Right atrium auricular region (tissue), 2 donors: Measurements from ENCODE around the gene WSB2. TPM values are rescaled to one million over a fixed set of nuclear protein-coding genes. Genes with fewer than 3 reads are reported as not detected.

ENCODE experiments used
- DNase-seq: peaks from one replicate; pipeline ENCODE4 v3.0.0-alpha.2; 2019; ENCODE audit warnings: low spot score
- H3K27ac ChIP-seq, 2 donors: fragments of 200-600 bp; sonication (generic); 1 replicate in 1 of 2; 2 replicates in 1 of 2; pipeline ENCODE4 v1.5.1; 2016 to 2019
- H3K27me3 ChIP-seq, 2 donors: fragments of 200-600 bp; sonication (generic); one replicate each; pipeline versions ENCODE4 v1.5.1 to v1.6.0; 2017 to 2019
- H3K36me3 ChIP-seq: fragments of 200-600 bp; sonication (generic); one replicate; pipeline ENCODE4 v1.5.1; 2016
- H3K4me1 ChIP-seq, 2 donors: fragments of 200-600 bp; sonication (generic); one replicate each; pipeline versions ENCODE4 v1.5.1 to v1.6.0; 2017 to 2019
- H3K4me3 ChIP-seq, 2 donors: fragments of 200-600 bp; sonication (generic); 1 replicate in 1 of 2; 2 replicates in 1 of 2; pipeline ENCODE4 v1.5.1; 2017 to 2019; ENCODE audit warnings: mild to moderate bottlenecking in 1 of 2, moderate library complexity in 1 of 2
- H3K9me3 ChIP-seq, 2 donors: fragments of 200-600 bp; sonication (generic); one replicate each; pipeline ENCODE4 v1.5.1; 2019
- CTCF ChIP-seq, 2 donors: fragments of 200-600 bp; sonication (generic); IDR thresholded peaks; one replicate each; pipeline ENCODE4 v1.5.1; 2019; ENCODE audit warnings: antibody characterized with exemption in 2 of 2
- total RNA-seq, 2 donors: library from RNA; depleted of rRNA; stranded (reverse); fragments of >200 nt; gene quantifications; one replicate each; pipeline ENCODE4 v1.1.0, GENCODE V29; 2016

Gene WSB2
- total RNA-seq, 2 donors from 2014 or later, result 72.3 to 86.3 TPM

GRCh38 chr12:118035190-118036041 is 25.6 kb downstream of the WSB2 start:
- Histone ChIP-seq H3K4me3 (no peak overlapping the region), H3K36me3 (peaks cover 93% of the 10 kb centered on the region), H3K4me1 (no peaks in the 10 kb centered on the region), H3K27me3 (no peaks in the 10 kb centered on the region), H3K27ac (no peak overlapping the region), H3K9me3 (no peaks in the 10 kb centered on the region)
- TF ChIP-seq CTCF (IDR thresholded peaks at IDR 0.05), result no peak
- no peak for DNase-seq

DNA sequence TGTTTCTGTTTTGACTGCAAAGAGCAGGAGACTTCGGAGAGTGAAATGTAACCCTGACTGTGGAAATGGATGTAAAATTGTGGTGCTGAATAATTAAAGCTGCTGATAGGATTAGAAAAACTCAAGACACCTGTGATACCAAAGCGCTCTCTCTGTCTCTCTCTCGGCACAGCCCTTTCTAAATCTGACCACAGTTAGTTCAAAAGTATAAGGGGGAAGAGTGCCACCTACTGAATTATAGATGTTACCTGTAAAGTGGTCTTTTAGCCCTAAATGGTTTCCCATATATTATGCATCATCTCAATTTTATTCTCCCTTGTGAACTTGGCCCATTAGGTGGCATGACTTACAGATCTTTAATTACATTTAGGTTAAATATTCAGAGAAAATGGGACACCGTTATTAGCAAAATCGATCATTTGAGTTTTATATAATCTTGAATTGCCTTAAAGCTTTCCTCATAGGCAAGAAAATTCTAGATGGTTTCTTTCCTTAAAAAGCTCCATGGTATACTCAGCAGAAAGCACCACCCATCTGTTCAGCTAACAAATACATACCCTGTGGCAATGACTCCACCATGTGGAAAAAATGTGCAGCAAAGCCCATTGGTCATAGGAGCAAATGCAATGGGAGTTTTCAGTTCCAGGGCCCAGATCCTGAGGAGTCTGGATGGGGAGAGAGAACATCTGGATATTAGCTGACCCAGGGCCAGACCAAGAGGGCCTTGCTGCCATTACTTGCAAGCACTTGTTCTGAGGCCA is 26.4 kb downstream of the WSB2 start:
- Histone ChIP-seq H3K36me3 (peaks cover 96% of the 10 kb centered on the region), H3K27me3 (no peaks in the 10 kb centered on the region), H3K27ac (no peak overlapping the region), H3K4me3 (no peak overlapping the region), H3K9me3 (no peaks in the 10 kb centered on the region), H3K4me1 (no peaks in the 10 kb centered on the region)
- TF ChIP-seq CTCF (IDR thresholded peaks at IDR 0.05), result peak in 1 of 2 donors; percentile 38
- DNase-seq, result no peak

- Histone ChIP-seq H3K4me1 (no peaks in the 10 kb centered on the region), H3K9me3 (no peaks in the 10 kb centered on the region), H3K36me3 (peaks cover 90% of the 10 kb centered on the region), H3K27me3 (no peaks in the 10 kb centered on the region), H3K27ac (no peak overlapping the region), H3K4me3 (no peak overlapping the region)
- DNase-seq, result no peak
- no peak for TF ChIP-seq CTCF (IDR thresholded peaks at IDR 0.05)
These were observed 27.1 kb downstream of the WSB2 start for GRCh38 chr12:118033902-118034301.

GRCh38 chr12:118033323-118033722 is 27.7 kb downstream of the WSB2 start:
- no peak for TF ChIP-seq CTCF (IDR thresholded peaks at IDR 0.05)
- Histone ChIP-seq H3K36me3 (peaks cover 86% of the 10 kb centered on the region), H3K4me1 (no peaks in the 10 kb centered on the region), H3K27me3 (no peaks in the 10 kb centered on the region), H3K4me3 (no peak overlapping the region), H3K9me3 (no peaks in the 10 kb centered on the region), H3K27ac (no peak overlapping the region)
- no peak for DNase-seq

- no peak for DNase-seq
- H3K27me3 ChIP-seq, result no peaks in the 10 kb centered on the region
- H3K9me3 ChIP-seq, result no peaks in the 10 kb centered on the region
- H3K27ac ChIP-seq, result no peak overlapping the region
- no peaks in the 10 kb centered on the region for H3K4me1 ChIP-seq
- no peak for TF ChIP-seq CTCF (IDR thresholded peaks at IDR 0.05)
- no peak overlapping the region for H3K4me3 ChIP-seq
- peaks cover 85% of the 10 kb centered on the region for H3K36me3 ChIP-seq
These were observed 28.8 kb downstream of the WSB2 start for GRCh38 chr12:118032188-118032587.
